ENCODE results near the gene FAM236D.
"Not testable (repeated sequence)": the region's sequence is repeated elsewhere in the genome, so short reads cannot be mapped to it uniquely, and the experiment has no call there.

FAM236D gene

DNA sequence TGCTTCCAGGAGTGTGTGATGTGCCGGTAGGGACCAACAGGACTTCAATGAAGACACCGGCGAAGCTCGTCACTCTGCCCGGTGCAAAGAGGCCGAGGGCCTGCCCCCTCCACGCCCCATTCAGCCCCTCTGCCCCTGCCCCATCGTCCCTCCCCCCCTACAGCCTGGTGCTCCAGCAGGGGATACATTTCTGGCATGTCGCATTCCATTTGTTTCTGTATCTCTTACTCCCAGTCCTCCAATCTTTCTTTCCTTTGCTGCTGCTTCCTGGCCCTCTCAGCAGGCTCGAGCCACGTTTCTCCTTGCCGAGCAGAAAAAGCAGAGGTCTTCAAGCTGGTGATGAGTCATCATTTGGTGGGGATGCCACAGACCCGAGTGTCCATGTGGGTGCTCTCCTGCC is at the start of gene FAM236D:
Gene FAM236D, minus strand, starts transcription at position 101 of the 400 bp plus-strand sequence. Its CDS starts 100 bp downstream, at position 1.
- DNase-seq, result not testable (repeated sequence)

DNA sequence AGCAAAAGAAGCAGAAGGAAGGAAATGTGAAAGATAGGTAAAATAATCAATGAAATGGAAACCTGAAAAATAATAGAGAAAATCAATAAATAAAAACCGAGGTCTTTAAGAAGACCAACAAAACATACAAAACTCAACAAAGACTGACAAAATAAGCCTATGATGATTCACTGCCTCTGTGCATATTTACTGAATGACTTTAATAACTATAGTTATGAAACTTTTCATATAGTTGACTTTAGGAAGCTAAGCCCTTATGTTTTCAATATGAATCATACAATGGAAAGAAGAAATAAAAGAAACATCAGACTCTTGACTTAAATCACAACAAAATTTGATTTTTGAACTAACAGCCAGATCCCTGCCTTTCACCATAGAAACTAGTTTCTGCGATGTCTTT is 29.5 kb upstream of the FAM236D start:
- DNase-seq, result not testable (repeated sequence)

DNA sequence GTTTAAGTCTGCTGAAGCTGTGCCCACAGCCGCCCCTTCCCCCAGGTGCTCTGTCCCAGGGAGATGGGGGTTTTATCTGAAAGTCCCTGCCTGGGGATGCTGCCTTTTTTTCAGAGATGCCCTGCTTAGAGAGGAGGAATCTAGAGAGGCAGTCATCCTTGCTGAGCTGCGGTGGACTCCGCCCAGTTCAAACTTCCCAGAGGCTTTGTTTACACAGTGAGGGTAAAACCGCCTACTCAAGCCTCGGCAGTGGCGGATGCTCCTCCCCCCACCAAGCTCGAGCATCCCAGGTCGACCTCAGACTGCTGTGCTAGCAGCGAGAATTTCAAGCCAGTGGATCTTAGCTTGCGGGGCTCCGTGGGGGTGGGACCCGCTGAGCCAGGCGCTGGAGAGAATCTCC is 22.7 kb upstream of the FAM236D start:
- not testable (repeated sequence) for DNase-seq

DNA sequence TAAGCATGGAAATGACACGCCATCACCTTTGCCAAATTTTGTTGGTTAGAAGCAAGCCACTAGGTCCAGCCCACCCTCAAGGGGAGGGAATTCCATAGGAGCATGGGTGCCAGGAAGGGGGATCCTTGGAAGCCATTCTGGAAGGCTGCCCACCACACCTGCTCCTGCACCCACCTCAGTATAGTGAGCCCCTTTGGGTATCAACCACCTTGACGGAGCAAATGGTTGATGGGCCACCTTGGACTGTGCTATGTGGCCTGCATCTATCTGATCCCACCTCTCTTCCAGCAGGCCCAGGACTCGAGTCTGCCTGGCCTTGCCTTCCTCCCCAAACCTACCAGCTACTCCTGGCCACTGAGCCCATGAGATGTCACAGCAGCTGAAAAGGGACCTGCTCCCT is 17.6 kb downstream of the FAM236D start:
- not testable (repeated sequence) for DNase-seq

DNA sequence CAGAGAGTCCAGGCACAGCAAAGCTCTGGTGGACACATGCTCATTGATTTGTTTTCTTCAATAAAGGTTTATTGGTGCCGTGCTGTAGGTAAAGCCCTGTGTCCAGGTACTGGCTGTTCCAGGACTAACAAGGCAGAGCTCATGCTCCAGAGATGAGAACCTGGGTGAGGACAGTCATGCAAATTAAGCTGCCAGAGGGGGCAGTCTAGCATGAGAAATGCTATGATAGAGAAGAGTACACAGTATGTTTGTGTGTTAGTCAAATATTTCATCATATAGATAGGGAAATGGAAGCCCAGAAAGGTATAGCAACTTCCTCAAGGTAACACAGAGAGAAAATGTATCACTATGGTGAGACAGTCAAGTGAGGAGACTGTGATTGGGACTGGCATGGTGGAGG is 19.9 kb downstream of the FAM236D start:
- DNase-seq, result not testable (repeated sequence)

DNA sequence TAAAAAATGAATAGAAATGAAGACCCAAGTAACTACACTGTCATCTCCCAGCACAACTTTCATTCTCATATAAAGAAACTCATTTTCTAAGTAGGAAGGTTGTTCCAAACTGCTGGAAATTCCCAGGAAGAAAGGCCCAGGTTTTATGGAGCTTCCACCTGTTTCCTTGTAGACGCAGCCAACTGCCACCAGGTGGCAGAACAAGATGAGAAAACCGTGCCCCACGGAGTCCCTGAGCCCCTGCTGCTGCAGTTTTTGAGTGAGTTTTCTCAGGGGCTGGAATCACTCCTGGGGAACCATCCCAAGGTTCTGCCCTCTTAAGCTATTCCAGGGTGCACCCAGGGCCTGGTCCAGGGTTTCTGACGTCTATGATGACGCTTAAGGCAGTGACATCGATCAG is 24.0 kb downstream of the FAM236D start:
- DNase-seq, result not testable (repeated sequence)

DNA sequence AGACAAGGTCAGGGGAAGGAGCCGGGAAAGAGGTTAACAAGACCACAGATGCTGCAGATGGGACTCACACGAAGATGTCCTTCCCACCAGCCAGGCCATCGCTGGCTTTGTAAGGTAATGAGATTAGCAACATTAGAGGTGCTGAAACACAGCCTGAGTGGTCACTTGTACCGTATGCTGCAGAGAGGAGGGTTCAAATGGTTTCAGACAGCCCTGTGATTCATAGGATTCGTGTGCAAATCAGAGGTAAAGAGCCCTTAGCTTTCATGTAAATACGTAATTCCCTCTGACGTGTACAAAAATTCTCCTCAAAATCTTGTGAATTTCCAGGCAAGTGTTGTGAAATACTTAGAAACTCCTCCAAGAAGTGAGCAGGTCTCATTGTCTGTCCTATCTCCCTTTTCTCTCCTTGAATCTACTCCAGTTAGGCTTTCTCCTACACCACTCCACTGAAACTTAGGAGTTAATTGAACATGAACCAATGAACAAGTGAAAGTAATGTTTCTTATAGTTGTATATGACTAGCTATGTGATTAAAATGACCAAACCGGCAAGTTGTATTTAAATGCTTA is 24.6 kb downstream of the FAM236D start:
- not testable (repeated sequence) for DNase-seq

DNA sequence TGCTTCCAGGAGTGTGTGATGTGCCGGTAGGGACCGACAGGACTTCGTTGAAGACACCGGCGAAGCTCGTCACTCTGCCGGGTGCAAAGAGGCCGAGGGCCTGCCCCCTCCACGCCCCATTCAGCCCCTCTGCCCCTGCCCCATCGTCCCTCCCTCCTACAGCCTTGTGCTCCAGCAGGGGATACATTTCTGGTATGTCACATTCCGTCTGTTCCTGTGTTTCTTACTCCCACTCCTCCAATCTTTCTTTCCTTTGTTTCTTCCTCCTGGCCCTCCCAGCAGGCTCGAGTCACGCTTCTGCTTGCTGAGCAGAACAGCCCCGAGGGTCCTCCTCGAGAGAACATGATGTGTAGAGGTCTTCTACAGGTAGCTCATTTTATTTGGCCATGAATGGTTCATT is 25.4 kb downstream of the FAM236D start, which contains the start of gene FAM236B:
Gene FAM236B, minus strand, starts transcription at position 101 of the 400 bp plus-strand sequence. Its CDS starts 100 bp downstream, at position 1.
- DNase-seq, result not testable (repeated sequence)

DNA sequence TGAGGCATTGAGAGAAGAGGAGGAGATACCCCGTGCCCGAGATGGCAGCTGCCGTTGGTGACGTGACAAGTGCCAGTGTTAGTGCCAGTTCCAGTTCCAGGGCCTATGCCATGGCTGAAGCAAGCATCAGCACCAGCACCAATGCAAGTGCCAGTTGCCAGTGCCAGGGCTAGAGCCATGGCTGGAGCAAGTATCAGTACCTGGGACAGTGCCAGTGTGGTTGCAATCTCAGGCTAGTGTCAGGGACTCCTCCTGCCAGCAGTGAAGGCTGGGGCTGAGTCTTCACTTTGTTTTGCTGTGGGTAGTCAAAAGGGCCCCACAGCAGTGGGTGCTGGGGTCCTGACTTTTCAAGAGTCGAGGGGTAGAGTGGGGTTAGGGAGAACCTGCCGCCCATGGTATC is 29.9 kb downstream of the FAM236D start:
- not testable (repeated sequence) for DNase-seq

GRCh38 chrX:72777467-72777790 is 30.6 kb downstream of the FAM236D start:
- DNase-seq, result not testable (repeated sequence)

DNA sequence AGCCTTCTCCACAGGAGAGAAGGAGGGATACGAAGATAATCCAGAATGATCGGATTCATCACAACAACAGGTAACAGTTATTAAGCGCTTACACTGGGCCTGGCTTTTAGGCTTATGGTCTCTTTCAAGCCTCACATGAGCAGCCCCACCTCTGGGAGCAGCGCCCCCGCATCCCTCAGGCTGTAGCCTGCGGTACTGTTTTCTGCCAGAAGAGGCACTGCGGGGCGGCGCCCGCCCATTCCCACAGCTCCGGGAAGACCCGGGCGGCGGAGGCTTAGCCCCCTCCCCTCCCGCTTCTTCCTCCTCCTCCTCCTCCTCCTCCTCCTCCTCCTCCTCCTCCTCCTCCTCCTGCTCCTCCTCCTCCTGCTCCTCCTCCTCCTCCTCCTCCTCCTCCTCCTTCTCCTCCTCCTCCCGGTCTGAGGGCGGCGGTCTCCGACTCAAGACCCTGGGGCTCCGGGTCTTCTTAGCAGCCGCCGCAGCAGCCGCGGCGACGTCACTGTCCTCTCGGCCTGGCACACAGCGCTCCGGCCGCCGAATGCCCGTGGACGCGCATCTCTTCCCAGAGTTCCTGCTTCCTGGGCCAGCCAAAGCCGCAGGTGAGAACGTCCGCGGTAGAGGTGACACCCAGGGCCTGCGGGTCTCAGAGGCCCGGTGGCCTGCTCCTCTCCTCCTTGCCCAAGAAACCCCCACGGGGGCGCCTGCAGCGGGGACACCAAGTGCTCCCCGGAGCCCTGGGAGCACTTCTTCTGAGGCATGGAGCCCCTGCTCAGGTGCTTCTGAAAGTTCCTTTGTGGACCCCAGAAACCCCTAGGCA is 31.1 kb downstream of the FAM236D start, which contains the start of gene DMRTC1B:
Gene DMRTC1B, plus strand, starts transcription at position 238 of the 814 bp plus-strand sequence. CDS start 68,246 bp downstream, outside the sequence.
- not testable (repeated sequence) for DNase-seq

- not testable (repeated sequence) for DNase-seq
Observed at GRCh38 chrX:72760454-72760853, 47.6 kb downstream of the FAM236D start.

All from Kasumi-1 (cell line).